ENCODE measurements around the gene SLC9C1.

DNA sequence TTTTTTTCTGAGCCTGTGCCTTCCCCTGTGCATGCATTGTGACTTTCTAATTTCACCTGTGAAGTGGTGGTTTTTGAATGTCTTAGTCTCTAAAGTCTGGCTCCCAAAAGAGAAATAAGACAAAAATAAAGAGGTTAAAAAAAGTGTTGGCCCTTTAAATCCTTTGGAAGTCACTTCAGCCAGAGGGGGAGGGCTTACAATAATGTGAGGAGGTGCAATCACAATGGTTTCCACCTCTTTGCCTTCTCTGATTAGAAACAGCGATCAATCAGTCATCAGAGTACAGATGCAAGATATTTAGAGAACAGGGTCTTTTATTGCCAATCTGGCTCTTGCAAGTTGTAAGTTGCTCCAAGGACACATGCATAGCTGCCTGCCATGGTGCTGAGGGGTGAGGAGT, 96.9 kb downstream of the SLC9C1 start:
- TF ChIP-seq, protein P1, sequence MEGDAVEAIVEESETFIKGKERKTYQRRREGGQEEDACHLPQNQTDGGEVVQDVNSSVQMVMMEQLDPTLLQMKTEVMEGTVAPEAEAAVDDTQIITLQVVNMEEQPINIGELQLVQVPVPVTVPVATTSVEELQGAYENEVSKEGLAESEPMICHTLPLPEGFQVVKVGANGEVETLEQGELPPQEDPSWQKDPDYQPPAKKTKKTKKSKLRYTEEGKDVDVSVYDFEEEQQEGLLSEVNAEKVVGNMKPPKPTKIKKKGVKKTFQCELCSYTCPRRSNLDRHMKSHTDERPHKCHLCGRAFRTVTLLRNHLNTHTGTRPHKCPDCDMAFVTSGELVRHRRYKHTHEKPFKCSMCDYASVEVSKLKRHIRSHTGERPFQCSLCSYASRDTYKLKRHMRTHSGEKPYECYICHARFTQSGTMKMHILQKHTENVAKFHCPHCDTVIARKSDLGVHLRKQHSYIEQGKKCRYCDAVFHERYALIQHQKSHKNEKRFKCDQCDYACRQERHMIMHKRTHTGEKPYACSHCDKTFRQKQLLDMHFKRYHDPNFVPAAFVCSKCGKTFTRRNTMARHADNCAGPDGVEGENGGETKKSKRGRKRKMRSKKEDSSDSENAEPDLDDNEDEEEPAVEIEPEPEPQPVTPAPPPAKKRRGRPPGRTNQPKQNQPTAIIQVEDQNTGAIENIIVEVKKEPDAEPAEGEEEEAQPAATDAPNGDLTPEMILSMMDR (conservative IDR thresholded peaks at IDR 0.05; ENCODE audit: low read length), result no peak
- TF ChIP-seq EZH2phosphoT487 (IDR thresholded peaks at IDR 0.05; ENCODE audit: borderline replicate concordance), result no peak
